GM10847 (cell line): ENCODE data around the gene NTSR1.

ENCODE experiments used
- POLR2A ChIP-seq: IDR thresholded peaks from 2 replicates; pipeline ENCODE4 v1.6.1; 2011; ENCODE audit not compliant: insufficient read length; ENCODE audit errors: extremely low read depth

NTSR1 gene

GRCh38 chr20:62685781-62686555, 22.7 kb upstream of the NTSR1 start:
- TF ChIP-seq POLR2A, result no peak

- TF ChIP-seq POLR2A, result no peak
These were observed 21.5 kb upstream of the NTSR1 start for GRCh38 chr20:62686869-62687830.

GRCh38 chr20:62688083-62688482, 20.6 kb upstream of the NTSR1 start:
- TF ChIP-seq POLR2A, result no peak

DNA sequence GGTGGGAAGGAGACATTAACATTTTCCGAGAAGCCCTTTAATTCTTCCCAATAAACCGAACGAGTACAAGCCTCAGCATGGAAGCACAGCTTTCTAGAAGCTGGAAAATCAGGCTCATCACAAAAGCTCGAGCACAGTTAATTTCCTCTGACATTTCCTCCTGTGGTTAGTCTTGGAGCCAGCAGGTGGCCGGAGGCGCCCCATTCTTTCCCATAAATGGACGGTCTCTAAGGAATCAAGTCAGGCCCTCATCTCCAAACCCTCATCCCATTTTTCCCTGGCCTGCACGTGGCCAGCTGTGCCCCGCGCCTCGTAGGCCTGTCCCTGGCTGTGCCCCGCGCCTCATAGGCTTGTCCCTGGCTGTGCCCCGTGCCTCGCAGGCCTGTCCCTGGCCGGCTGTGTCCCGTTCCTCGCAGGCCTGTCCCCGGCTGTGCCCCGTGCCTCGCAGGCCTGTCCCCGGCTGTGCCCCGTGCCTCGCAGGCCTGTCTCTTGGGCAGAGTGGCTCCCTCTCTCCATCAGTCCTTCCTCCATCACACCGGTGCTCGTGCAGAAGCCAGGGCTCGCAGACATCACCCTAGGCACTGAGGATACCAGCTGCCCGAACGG, 19.7 kb upstream of the NTSR1 start:
- no peak for TF ChIP-seq POLR2A

GRCh38 chr20:62689861-62690260, 18.8 kb upstream of the NTSR1 start:
- no peak for TF ChIP-seq POLR2A

- TF ChIP-seq POLR2A, result no peak
These were observed 18.3 kb upstream of the NTSR1 start for GRCh38 chr20:62690261-62690820.

- TF ChIP-seq POLR2A, result no peak
These were observed 17.1 kb upstream of the NTSR1 start for GRCh38 chr20:62691487-62691886.

- no peak for TF ChIP-seq POLR2A
These were observed 16.5 kb upstream of the NTSR1 start for GRCh38 chr20:62692176-62692575.

GRCh38 chr20:62692801-62693523, 15.7 kb upstream of the NTSR1 start:
- TF ChIP-seq POLR2A, result no peak

DNA sequence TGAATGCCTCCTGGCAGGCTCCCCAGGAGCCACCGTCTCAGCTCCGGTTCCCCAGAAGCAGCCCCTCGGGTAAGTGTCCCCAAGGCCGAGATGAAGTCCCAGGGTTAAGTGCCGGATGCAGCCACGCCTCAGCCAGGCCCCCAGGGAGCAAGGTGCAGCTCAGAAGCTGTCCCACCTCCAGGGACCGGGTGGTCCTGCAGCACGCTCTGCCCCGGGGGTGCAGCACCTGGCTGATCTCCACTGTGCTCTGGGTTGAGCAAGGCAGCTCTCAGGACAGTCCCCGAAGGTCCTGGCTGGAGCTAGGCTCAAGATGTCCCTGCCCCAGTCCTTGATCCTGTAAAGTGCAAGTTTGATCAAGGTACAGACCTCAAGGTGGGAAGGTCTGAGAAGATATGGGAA, 15.1 kb upstream of the NTSR1 start:
- TF ChIP-seq POLR2A, result no peak

DNA sequence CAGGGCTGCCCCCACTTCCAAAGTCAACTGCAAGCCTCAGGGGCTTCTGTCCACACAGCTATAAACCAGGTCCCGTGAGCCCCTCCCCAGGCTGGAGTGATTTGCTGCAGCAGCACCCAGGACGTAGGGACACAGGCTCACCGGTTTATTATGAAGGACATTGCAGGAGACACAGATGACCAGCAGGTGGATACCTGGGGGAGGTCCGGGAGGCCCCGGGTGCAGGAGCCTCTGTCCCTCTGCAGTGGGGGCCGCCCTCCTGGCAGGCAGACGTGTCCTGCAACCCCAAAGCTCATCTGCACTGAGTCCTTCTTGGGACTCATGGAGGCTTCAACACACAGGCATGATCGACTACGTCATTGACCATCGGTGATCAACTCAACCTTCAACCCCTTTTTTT, 14.5 kb upstream of the NTSR1 start:
- no peak for TF ChIP-seq POLR2A

DNA sequence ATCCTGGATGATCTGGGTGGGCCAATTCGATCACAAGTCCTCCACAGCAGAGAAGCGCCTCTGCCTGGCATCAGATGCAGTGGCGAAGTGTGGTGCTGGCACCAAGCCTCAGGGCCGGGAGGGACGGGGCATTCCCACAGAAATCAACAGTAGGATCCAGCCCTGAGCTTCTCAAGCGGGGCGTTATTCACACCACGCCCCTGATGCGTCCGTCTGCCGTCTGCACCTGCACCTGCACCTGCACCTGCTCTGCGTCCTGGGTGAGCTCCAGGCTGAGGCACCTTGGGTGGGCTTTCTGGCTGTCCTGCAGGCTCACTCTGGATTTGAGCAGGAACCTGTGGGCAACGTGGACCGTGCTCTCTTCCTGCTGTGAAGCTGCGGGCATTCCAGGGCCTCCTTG, 13.8 kb upstream of the NTSR1 start:
- TF ChIP-seq POLR2A, result no peak

DNA sequence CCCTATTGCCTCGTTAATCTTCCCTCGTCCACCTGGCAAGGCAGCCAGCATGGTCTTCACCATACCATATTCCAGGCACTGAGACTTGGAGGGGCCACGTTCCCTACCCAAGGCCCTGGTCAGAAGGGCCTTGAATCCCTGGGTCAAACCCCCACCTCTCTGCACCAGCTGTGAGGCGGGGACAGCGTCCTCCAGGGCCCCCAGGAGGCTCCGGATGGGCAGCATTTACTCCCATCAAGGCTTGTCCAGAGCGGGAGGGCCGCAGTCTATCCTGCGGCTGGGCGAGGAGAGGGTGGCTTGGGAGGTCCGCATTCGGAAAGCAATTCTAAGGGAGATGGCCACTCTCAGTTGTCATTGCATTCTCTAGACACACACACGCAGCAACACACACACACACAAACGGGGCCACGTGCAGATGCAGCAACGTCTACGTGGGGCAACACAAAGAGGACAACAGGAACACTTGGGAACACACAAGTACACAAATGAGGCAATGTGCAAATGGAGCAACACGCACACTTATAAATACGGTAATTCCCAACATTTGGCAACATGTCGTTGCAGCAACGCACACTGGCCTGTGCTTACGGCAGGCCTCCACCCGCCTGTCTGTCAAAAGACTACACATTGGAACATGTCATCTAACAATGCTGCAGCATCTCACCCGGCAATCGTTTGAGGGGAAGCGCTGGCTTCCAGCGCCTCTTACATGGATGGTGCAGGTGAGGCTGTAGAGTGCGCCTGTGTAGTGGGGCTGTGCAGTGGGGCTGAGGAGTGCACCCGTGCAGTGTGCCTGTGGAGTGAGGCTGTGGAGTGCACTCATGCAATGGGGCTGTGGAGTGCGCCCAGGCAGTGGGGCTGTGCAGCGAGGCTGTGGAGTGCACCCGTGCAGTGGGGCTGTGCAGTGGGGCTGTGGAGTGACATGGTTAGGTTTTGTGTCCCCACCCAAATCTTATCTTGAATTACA, 12.9 kb upstream of the NTSR1 start:
- TF ChIP-seq POLR2A, result no peak
